GM19455 (cell line): Measurements from ENCODE around the gene COMMD10.
A peak's percentile ranks its signal among the peaks of the same experiment; 100 is the strongest.
"Not testable (repeated sequence)": the region's sequence is repeated elsewhere in the genome, so short reads cannot be mapped to it uniquely, and the experiment has no call there.

Experiments
- ATAC-seq: cut with Tn5 transposase; IDR thresholded peaks from one replicate; pipeline ENCODE4 v1.9.1; 2021; ENCODE audit not compliant: unreplicated experiment

COMMD10 gene

DNA sequence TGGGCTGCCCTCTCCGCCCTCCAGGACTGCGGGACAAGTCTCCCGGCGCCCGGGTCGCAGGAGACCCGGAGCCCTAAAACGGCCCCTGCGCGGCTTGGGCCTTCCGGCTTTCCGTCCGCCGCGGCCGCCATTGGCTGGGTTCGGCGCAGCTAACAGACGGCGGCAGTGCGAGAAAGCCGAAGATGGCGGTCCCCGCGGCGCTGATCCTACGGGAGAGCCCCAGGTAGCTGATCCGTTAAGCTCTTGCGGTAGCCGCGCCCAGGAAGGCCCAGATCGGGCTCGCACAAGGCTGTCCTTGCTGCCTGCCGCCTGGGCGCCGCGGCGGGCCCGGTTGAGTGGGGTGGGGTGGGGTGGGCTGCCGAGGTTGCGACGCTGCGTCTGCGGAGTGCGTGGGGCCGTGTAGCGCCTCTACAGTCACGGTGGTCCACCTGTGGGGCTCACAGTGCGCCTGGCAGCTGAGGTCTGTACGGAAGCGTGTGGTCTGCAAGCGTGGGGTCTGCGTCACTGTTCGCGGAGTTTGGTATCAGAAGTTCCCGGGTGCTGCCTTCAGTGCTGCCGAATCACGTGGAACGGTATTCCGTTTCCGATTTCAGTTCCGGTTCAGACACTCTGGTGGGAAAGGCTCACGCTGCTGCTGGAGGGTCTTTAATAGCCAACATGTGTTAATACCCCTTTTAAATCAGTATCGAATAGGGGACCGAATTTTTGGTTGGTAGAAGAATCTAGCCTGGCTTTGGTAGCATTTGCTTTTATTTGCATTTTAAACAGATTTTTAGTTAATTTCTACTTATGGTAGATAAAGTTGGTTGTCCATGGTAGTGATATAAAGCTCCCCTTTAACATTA, at the start of gene COMMD10:
COMMD10 (plus strand) TSS at position 155 of the 845 bp plus-strand sequence.
- peak; percentile 88 for ATAC-seq

DNA sequence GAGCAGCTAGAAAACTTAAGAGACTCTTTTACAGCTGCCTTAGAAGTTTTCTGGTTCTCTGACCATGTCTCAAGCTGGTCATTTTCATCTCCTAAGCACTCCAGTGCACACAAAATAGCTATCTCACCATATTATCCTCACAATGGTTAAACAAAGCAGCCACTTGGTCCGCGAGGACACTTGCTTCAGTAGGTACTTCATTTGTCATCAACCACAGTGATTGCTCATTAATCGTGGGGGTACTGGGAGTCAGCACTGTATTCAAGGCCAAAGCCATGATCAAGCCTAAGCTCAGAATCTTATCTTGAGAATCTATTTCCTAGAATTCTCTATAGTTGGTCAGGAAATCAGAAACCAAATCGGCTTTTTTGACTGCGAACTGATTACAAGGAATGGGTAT, 49.7 kb upstream of the COMMD10 start:
- ATAC-seq, result no peak

DNA sequence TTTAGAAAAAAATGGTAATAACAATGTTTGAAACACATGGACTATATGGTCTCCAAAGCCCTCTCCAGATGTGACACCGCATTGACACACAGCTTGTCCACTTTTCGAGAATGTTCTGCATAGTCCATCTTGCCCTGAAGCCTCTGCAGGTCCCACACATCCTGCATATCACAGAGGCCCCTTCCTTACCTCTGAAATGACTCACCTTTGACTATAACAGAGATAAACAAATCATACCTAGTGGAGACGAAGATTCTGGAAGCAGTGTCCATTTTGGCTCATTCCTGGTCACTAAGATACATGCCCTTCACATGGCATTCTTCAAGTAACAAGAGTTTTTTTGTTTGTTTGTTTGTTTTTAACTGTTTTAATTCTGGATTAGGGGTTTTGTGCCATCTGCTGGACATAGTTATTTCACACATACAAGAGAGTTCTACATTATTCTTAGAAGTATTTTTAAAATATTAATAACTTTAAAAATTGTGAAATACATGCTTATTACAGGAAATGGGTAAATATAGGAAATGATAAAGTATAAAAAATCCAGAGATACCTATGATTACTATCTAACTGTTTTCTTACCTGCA, 47.5 kb upstream of the COMMD10 start:
- no peak for ATAC-seq

DNA sequence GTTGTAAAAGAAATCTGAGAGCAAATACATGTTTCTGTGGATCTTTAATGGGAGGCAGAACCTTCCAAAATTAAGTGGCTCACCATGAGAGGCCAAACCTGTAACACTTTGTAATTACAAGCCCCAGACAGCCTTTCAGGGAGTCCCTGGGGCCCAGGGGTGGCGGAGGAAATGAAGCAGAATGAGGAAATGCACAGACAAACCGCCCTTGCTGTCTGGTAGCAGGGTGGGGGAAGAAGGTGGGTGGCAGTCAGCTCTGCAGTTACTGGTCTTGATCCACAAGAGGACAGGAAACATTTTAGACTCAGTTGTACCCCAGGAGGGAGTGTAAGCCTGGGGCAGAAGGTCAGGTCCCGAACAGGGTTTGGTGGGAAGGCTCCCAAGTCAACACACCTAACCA, 46.0 kb upstream of the COMMD10 start:
- peak; percentile 59 for ATAC-seq

DNA sequence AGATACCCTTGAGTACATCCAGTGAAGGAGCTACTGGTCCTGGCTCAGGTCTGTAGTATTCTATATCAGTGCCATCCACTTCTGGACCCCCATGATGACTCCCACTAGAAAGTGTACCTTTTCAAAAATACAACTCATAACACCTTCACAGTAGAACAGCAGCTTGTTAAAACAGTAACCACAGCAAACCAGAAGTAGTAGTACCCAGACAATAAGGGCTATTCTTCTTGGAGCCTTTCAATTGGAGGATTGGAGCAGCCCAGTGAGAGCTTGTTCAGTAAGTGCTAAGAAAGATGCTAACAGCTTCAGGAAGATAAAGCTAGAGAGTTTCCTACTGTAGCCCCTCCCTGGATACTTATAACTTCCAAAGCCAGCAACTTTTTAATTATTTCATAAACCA, 42.5 kb upstream of the COMMD10 start:
- no peak for ATAC-seq

DNA sequence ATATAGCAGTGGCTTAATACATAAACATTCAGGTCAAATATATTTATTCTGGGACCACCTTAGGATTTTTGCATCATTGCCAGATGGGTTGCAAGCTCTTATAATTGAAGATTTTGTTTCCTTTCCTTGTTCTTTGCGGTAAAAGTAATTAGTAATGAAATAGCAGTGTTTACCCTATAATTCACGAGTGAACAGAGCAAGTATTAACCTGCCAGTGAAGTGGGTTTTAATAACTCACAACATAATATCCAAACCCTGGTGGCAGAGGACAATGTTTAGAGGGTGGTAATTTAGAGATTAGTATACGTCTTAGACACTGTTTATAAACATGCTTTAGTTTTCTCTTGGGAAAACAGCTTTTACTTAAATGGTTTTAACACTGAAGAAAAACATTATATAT, 40.8 kb upstream of the COMMD10 start:
- ATAC-seq, result no peak

DNA sequence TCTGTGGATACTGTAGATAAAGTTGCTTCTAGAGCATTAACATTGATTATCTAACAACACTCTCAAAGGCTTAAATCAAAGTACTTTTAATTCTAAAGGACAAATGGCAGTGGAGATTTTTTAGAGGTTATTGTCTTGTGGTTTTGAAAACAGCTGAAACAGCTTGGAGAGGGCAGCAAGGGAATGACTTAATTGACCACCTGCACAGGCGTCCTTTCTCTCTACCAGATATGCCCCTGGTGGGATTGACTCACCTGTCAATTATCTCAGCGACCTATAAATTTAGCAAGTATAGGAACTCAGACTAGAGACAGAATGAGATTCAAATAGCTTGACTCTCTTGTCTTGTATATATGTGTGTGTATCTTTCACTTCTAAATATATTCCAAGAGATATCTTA, 39.0 kb upstream of the COMMD10 start:
- ATAC-seq, result no peak

DNA sequence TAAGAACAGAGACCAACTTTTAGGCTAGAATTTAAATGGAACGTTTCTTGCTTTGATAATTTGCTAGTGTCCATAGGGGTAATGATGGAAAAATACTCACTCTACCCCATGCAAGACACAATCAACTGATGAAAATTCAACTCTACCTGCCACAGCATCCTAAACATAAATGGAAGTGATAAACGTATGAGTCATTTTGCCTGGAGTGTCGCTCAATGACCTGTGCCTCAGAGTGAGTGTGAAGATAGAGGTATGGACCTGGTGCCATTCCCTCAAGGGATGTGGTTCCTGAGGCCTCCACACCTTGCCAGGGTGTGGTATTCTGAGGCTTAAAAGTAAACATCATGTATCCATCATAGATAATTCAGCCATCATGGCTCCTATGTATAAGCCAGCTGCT, 38.6 kb upstream of the COMMD10 start:
- no peak for ATAC-seq

DNA sequence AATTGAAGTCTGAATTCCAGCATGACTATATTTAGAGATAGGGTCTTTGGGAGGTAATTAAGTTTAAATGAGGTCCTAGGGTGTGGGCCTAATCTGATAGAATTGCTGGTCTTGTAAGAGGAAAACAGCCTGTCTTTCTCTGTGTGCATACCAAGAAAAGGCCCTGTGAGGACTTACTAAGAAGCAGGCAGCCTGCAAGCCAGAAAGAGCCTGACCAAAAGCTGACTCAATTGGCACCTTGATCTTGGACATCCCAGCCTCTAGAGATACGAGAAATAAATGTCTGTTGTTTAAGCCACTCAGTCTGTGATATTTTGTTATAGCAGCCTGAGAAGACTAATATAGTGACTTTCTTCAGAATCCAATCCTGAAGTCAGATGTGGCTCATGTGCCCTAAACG, 38.0 kb upstream of the COMMD10 start:
- no peak for ATAC-seq

DNA sequence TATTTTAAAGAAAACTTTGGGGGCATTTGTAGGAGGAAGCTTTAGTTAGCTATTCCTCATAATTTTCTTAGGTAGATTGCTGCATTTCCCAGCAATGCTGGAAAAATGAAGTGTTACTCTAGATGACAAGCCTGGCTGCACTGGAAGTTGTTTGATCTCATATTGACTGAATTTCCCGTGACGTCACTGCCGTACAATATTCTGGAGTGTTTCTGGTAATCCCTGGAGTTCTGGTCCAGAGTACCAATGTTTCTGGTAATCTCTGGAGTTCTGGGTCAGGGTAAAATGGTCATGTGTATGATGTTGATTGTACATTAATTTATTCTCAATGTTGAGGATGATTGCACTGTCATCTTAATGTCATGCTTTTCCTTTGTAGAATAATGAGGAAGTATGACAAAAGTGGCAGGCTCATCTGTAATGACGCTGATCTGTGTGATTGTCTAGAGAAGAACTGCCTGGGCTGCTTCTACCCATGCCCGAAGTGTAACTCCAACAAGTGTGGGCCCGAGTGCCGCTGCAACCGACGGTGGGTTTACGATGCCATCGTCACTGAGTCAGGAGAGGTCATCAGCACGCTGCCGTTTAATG, 26.4 kb upstream of the COMMD10 start:
- no peak for ATAC-seq

DNA sequence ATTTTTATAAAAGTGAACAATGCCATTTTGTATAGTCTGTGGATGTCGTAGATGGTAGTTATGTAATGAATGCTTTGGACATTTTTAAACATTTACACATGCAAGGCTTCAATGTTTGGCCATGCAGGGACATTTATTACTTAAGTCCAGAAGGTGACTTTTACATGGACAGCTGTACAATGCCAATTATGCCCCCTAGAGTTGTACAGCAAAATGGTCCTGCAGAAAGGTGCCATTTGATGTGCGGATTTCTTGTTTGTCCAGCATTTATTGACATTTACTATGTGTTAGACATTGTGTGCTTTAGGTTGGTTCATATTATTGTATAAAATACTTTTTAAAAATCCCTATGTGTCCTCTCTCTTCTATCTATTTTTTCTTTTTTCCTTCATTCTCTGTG, 22.5 kb upstream of the COMMD10 start:
- ATAC-seq, result no peak

DNA sequence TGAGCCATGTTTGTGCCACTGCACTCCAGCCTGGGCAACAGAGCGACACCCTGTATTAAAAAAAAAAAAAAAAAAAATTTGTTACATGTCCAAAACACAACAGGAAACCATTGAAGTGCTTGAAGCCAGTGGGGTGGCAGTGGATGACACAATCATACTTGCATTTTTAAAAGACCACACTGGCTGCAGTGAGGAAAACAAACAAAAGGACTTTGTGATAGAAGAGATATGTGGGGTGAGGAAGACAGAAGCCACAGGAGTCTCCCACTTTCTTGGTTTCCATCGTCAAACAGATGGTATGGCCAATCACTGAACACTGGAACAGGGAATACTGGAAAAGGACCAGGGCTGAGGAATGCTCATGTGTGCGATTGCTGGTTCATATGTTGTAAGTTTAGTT, 20.9 kb upstream of the COMMD10 start:
- ATAC-seq, result no peak

DNA sequence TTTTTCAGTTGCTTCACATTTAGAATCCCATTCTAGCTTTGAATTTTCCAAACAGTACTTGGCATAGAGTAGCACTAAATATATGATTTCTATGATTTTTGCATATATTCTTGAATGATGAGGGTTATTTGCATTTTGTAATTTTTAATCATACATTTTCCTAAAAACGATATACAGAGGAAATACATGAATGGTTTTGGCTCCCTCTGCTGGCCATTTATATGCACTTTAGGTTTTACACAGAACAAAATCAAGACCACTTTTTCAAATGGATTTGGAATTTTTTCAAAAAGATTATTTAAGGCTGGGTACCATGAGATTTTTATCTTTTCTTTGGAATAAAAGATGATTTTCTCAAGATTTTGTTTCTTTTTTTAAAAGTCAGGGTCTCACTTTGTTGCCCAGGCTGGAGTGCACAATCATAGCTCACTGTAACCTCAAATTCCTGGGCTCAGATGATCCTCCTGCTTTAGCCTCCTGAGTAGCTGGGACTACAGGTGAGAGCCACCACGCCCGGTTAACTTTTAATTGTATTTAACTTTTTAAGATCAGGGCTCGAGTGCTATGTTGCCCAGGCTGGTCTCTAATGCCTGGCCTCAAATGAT, 16.7 kb upstream of the COMMD10 start:
- ATAC-seq, result no peak

DNA sequence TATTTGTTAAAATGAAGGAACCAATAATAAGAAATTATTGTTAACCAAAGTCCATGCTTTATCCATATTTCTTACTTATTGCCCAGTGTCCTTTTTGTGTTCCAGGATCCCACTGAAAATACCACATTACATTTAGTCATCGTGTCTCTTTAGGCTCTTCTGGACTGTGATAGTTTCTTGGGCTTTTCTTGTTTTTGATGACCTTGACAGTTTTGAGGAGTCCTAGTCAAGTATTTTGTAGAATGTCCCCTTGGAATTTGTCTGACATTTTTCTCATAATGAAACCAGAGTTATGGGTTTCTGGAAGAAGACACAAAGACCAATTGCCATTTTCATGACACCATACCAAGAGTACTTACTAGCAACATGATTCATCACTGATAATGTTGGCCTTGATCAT, 13.6 kb upstream of the COMMD10 start:
- ATAC-seq, result no peak

DNA sequence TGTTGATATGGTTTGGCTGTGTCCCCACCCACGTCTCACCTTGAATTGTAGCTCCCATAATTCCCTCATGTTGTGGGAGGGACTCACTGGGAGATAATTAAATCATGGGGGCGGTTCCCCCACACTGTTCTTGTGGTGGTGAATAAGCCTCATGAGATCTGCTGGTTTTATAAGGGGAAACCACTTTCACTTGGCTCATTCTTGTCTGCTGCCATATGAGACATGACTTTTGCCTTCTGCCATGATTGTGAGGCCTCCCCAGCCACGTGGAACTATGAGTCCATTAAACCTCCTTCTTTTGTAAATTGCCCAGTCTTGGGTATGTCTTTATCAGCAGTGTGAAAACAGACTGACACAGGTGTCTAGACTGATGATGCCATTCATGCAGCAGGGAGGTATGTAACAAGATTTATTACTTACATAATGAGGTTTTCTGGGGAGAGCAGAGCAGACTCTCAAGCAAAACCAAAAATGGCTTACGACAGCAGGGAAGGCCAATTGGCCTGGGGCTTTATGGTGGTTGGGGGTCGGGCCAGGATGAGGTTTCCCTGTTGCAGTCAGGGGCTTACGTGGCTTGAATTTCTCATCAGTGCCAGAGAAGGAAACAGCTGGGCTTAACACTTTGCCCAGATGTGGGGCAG, 9.5 kb upstream of the COMMD10 start:
- no peak for ATAC-seq

DNA sequence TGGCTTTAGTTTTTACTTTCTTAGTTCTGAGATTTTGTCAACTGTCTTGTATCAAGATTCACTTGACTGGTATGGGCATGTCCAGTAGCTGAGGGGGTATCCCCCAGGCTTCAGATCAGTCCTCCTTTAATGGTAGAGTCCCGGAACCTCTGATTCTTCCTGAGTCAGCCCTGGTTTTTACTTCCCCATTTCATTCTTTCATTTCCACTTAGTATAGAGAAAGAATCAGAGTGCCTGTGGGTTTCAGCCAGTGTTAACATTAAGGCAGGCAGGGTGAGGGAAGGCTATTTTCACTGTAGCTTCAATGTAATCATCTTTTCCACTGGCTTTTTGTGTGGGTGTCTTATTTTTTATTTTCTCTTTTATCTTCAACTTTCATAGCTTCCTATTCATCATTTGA, 8.3 kb upstream of the COMMD10 start:
- ATAC-seq, result peak; percentile 98

DNA sequence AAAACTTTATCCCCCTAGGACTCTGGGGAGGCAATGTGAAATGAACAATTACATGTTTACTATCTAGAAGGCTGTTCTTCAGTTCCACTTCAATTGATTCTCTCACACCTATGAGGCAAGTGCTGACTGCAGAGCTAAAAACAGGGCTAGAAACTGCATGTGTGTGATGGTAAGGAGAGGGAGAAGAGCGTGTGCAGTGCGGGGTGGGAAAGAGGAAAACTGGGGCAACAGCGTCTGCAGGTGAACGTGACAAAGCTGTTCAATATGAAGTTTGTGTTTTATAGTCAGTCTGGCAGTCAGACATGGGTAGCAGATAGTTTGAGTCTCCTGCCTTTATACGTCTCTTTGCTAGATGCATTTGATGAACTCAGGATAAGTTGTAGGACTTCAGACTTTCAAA, 6.6 kb upstream of the COMMD10 start:
- ATAC-seq, result no peak

DNA sequence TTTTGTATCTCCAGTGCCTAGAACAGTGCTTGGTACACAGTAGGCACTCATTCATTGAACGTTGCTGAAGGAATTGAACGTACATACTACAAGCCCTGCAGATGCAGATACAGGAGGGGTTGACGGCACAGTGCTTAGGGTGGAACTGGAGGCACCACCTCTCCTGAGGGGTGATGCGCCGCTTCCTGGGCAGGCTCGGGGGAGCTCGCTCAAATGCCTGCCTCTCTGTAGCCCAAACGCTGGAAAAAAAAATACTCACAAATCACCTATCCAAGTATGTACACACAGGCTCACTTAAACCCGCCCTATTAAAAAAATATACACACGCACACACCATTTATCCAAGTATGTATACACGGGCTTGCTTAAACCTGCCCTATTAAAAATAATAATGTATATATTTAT, 536 bp upstream of the COMMD10 start:
- ATAC-seq, result peak; percentile 48

DNA sequence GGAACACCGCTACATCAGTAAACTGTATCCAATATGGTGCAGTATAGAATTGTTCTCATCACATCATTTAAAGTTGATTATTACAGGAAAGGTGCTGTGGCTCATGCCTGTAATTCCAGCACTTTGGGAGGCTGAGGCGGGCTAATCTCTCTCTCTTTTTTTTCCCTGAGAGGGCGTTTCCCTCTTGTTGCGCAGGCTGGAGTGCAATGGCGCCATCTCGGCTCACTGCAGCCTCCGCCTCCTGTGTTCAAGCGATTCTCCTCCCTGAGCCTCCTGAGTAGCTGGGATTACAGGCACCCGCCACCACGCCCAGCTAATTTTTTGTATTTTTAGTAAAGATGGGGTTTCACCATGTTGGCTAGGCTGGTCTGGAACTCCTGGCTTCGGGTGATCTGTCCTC, 1.5 kb downstream of the COMMD10 start:
- ATAC-seq, result not testable (repeated sequence)

DNA sequence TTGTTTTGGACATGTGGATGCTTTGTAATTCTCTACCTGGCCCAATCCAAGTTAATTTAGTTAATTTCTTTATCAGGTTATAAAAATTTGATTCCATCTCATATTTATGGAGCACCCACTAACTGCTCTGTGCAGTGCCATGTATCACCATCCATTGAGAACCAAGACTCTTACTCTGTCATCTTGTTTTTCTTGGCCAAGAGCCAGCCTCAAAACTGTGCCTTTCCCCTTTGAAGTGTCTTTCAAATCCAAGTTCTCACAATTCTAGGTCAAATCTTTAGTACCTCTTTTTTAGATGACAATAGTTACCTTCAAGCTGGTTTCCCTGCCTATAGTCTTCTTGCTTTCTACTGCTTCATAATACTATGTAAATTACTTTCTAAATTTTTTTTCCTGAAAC, 3.2 kb downstream of the COMMD10 start:
- no peak for ATAC-seq

DNA sequence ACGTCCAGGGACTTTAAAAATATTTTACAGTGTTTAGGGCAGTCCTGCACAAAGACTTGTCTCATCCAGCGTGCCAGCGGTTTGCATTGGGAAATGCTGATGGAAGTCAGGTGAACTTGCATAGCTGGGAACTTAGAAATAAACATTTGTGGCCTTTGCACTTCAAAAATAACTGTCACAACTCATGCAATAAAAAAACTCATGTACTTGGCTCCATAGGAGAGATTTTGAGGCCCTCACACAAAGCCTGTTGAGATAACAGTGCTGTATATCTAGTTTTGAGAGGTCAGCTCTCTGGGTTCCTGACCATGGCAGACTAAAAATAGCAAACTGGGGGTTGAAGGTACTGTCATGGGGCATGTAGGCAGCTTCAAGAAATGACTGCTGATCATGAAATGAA, 5.5 kb downstream of the COMMD10 start:
- no peak for ATAC-seq

DNA sequence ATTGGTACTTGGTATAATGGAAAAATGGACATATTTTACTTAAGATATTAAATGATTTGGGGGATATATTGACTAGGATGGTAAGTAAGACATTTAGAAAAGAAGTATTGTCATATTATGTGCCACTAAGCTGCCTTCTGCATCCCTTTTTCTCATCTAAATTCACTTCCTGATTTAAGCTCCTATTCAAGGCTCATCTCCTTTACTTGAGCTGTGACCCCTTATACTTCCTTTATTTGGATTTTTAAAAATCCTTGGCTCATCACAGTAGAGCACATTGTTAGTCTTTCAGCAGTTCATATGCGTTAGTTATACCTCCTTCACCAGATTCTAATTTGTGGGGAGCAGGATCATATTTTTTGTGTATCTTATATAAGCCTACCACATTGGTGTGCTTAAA, 6.6 kb downstream of the COMMD10 start:
- ATAC-seq, result no peak
